ENCODE measurements around the gene METTL16. TPM values are rescaled to one million over a fixed set of nuclear protein-coding genes. Genes with fewer than 3 reads are reported as not detected.

Gene METTL16
- total and polyA plus RNA-seq, 9 of the 15 experiments (the other 6 are each of a cell fraction or from before 2014, with no cell fraction given), result 12.1 to 30.5 (median 19.8) TPM

DNA sequence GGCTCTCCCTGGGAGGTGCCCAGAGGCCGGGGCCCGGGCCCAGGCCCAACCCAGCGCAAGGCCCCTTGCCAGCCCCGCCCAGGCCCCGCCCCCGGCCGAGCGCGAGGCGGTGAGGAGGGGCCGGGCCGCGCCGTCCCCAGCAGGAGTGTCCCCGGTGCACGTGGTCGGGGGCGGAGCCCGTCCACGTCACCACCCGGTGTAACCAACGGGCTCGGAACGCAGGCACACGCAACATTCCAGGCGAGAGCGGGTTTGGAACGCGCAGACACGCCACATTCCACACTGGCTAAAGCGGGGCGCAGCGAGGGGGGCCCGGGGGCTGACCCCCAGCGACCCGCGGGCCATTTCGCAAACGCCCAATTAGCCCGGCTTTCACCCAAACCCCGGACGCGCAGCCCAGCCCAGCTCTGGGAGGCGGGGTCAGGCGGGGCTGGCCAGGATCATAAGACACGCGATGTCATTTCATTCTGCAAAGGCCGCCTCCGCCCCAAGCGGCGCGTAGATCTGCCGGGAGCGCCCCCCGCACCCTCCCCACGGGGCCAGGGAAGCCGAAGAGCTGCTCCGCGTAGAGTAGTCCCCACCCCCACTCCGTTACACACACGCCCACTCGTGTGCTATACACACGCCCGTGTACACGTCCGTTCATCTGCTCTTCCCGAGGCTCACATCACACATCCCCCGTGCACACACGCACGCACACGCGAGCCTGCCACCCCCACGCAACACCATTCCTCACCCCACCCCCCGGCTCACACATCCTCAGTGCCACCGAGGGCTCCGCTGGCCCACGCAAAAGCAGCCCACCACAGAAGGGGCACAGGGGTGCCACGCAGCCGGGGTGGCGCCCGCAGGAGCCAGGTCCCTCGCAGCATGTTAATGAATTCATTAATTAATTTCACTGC, 111.9 kb downstream of the METTL16 start (continued):
- TF ChIP-seq, protein P1, sequence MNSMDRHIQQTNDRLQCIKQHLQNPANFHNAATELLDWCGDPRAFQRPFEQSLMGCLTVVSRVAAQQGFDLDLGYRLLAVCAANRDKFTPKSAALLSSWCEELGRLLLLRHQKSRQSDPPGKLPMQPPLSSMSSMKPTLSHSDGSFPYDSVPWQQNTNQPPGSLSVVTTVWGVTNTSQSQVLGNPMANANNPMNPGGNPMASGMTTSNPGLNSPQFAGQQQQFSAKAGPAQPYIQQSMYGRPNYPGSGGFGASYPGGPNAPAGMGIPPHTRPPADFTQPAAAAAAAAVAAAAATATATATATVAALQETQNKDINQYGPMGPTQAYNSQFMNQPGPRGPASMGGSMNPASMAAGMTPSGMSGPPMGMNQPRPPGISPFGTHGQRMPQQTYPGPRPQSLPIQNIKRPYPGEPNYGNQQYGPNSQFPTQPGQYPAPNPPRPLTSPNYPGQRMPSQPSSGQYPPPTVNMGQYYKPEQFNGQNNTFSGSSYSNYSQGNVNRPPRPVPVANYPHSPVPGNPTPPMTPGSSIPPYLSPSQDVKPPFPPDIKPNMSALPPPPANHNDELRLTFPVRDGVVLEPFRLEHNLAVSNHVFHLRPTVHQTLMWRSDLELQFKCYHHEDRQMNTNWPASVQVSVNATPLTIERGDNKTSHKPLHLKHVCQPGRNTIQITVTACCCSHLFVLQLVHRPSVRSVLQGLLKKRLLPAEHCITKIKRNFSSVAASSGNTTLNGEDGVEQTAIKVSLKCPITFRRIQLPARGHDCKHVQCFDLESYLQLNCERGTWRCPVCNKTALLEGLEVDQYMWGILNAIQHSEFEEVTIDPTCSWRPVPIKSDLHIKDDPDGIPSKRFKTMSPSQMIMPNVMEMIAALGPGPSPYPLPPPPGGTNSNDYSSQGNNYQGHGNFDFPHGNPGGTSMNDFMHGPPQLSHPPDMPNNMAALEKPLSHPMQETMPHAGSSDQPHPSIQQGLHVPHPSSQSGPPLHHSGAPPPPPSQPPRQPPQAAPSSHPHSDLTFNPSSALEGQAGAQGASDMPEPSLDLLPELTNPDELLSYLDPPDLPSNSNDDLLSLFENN (IDR thresholded peaks at IDR 0.05; ENCODE audit: low read depth in 2 of 2, low read length in 2 of 2), result no peak
- peak; percentile 83 for TF ChIP-seq EGR1 (conservative IDR thresholded peaks at IDR 0.05)
- TF ChIP-seq TBP (optimal IDR thresholded peaks at IDR 0.05; ENCODE audit: low read depth, low read length), result peak; percentile 75
- no peak for TF ChIP-seq NBN (IDR thresholded peaks at IDR 0.05; ENCODE audit: low read depth)
- peak; percentile 46; the same call in 1 of the 2 replicates for TF ChIP-seq CTBP1 (IDR thresholded peaks at IDR 0.05; ENCODE audit: borderline replicate concordance)
- peak; percentile 81 for TF ChIP-seq POLR2A (conservative IDR thresholded peaks at IDR 0.05)
- peak; percentile 59 for TF ChIP-seq RAD51 (IDR thresholded peaks at IDR 0.05; ENCODE audit: borderline replicate concordance, low read depth)
- TF ChIP-seq ZNF282 (CRISPR knock-in tag; IDR thresholded peaks at IDR 0.05), result 0 out of 2 replicates have a peak, but pooled peaks have one; percentile 26
- peak; percentile 35; the same call in 1 of the 2 replicates for TF ChIP-seq NFRKB (IDR thresholded peaks at IDR 0.05; ENCODE audit: low read depth)
- TF ChIP-seq CC2D1A (IDR thresholded peaks at IDR 0.05), result no peak
- TF ChIP-seq ZNF589 (CRISPR knock-in tag; IDR thresholded peaks at IDR 0.05; ENCODE audit: low read depth), result no peak
- TF ChIP-seq ZBED1 (IDR thresholded peaks at IDR 0.05), result no peak
- TF ChIP-seq, protein P2, sequence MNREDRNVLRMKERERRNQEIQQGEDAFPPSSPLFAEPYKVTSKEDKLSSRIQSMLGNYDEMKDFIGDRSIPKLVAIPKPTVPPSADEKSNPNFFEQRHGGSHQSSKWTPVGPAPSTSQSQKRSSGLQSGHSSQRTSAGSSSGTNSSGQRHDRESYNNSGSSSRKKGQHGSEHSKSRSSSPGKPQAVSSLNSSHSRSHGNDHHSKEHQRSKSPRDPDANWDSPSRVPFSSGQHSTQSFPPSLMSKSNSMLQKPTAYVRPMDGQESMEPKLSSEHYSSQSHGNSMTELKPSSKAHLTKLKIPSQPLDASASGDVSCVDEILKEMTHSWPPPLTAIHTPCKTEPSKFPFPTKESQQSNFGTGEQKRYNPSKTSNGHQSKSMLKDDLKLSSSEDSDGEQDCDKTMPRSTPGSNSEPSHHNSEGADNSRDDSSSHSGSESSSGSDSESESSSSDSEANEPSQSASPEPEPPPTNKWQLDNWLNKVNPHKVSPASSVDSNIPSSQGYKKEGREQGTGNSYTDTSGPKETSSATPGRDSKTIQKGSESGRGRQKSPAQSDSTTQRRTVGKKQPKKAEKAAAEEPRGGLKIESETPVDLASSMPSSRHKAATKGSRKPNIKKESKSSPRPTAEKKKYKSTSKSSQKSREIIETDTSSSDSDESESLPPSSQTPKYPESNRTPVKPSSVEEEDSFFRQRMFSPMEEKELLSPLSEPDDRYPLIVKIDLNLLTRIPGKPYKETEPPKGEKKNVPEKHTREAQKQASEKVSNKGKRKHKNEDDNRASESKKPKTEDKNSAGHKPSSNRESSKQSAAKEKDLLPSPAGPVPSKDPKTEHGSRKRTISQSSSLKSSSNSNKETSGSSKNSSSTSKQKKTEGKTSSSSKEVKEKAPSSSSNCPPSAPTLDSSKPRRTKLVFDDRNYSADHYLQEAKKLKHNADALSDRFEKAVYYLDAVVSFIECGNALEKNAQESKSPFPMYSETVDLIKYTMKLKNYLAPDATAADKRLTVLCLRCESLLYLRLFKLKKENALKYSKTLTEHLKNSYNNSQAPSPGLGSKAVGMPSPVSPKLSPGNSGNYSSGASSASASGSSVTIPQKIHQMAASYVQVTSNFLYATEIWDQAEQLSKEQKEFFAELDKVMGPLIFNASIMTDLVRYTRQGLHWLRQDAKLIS (CRISPR knock-in tag; IDR thresholded peaks at IDR 0.05), result peak; percentile 24; the same call in 1 of the 2 replicates
- TF ChIP-seq RB1 (IDR thresholded peaks at IDR 0.05; ENCODE audit: low read depth), result peak; percentile 7; the same call in 1 of the 2 replicates
- TF ChIP-seq HDAC2 (IDR thresholded peaks at IDR 0.05), result peak; percentile 67; the same call in 1 of the 2 replicates
- no peak for TF ChIP-seq KHSRP (IDR thresholded peaks at IDR 0.05)
- peak; percentile 31; the same call in 1 of the 2 replicates for TF ChIP-seq NCOR1 (IDR thresholded peaks at IDR 0.05)
- no peak for TF ChIP-seq ZNF408 (CRISPR knock-in tag; IDR thresholded peaks at IDR 0.05; ENCODE audit: low read depth)
- peak; percentile 10 for TF ChIP-seq RBBP5 (IDR thresholded peaks at IDR 0.05; ENCODE audit: borderline replicate concordance, insufficient read depth, low read length, poor library complexity, severe bottlenecking)
- TF ChIP-seq CREM (IDR thresholded peaks at IDR 0.05; ENCODE audit: low read depth), result peak; percentile 91
- TF ChIP-seq SUPT5H (IDR thresholded peaks at IDR 0.05), result peak; percentile 86

All from K562 (cell line).